Measurements from ENCODE around the gene SYK. TPM values are rescaled to one million over a fixed set of nuclear protein-coding genes. Genes with fewer than 3 reads are reported as not detected.

SYK gene
- total RNA-seq, 2 donors from 2014 or later, result 2.5 to 6.0 TPM

DNA sequence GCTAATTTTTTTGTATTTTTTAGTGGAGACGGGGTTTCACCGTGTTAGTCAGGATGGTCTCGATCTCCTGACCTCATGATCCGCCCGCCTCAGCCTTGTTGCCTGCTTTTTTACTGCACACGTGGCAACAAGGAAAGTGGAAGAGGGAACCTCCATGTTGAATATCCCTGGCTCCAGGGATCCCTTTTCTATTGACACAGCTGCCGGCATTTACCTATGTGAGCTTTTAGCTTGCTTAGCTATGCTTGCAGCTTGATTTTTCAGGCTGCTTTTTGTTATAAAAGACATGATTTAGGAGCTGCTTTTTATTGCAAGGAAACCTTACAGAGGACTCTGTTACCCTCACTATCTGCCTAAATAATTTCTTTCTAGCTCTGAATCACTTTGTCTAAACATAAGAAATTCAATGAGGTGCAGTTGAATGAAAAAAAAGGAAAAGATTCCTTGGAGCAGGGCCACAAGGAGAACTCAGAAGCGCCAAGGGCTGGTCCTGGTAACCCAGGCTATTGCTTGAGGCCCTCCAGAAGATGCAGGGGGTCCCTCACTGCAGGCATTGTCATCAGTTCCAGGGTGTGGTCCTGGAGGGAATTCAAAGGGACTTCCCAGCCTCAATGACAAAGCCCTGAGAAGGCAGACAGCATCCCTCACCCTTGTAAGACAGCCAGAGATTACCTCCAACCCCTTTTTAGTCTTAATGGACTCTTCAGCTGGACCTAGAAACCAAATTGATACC, 89.9 kb downstream of the SYK start:
- Mint-ChIP-seq H3K36me3 (ENCODE audit: low read depth) (no peaks in the 10 kb centered on the region), H3K4me3 (no peak overlapping the region), H3K4me1 (peaks cover 48% of the 10 kb centered on the region), H3K27ac (no peak overlapping the region), H3K9me3 (no peaks in the 10 kb centered on the region), H3K27me3 (ENCODE audit: insufficient read depth) (peaks cover 3% of the 10 kb centered on the region)
- TF ChIP-seq, protein P1, sequence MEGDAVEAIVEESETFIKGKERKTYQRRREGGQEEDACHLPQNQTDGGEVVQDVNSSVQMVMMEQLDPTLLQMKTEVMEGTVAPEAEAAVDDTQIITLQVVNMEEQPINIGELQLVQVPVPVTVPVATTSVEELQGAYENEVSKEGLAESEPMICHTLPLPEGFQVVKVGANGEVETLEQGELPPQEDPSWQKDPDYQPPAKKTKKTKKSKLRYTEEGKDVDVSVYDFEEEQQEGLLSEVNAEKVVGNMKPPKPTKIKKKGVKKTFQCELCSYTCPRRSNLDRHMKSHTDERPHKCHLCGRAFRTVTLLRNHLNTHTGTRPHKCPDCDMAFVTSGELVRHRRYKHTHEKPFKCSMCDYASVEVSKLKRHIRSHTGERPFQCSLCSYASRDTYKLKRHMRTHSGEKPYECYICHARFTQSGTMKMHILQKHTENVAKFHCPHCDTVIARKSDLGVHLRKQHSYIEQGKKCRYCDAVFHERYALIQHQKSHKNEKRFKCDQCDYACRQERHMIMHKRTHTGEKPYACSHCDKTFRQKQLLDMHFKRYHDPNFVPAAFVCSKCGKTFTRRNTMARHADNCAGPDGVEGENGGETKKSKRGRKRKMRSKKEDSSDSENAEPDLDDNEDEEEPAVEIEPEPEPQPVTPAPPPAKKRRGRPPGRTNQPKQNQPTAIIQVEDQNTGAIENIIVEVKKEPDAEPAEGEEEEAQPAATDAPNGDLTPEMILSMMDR (conservative IDR thresholded peaks at IDR 0.05), result no peak
- H3K4me3 ChIP-seq (ENCODE audit: low read length), result no peak overlapping the region
- H3K27ac ChIP-seq (ENCODE audit: low read depth, low read length), result no peak overlapping the region
- H3K27me3 ChIP-seq (ENCODE audit: control insufficient read depth, insufficient read depth, low read length, poor library complexity, severe bottlenecking), result no peaks in the 10 kb centered on the region
- 91 to 97% methylated on average over 7 to 8 of the region's 8 CpGs for WGBS, 2 experiments (ENCODE audit: insufficient coverage in 1 of 2, insufficient read length in 1 of 2)
- H3K9me3 ChIP-seq (ENCODE audit: control insufficient read depth, low read length), result no peaks in the 10 kb centered on the region
- DNase-seq, result peak; percentile 14
- peaks cover 30% of the 10 kb centered on the region for H3K4me1 ChIP-seq (ENCODE audit: control insufficient read depth, insufficient read depth, low read length)
- H3K9ac ChIP-seq (ENCODE audit: extremely low read depth, low read length, poor library complexity, severe bottlenecking), result no peak overlapping the region
- H3K36me3 ChIP-seq (ENCODE audit: control insufficient read depth, insufficient read depth, low read length), result no peaks in the 10 kb centered on the region

DNA sequence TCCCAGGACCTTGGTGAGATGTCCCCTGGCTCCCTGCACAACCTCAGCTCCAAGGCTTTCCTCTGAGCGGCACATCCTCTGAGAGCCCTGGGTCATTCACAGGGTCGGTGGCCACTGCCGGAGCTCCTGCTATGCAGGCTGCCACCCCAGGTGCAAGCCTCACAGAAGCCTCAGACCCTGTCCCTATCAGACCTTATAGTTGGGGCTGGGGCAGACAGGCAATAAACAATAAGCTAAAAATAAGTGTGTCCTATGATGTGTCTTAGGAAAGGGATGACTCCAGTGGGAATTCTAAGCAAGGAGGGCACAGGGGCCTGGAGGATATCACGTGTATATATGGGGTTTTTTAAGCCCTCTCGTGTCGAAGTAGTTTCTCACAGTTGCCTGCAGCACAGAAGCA, 91.3 kb downstream of the SYK start:
- no peak overlapping the region for H3K4me3 Mint-ChIP-seq
- no peaks in the 10 kb centered on the region for H3K36me3 Mint-ChIP-seq (ENCODE audit: low read depth)
- no peaks in the 10 kb centered on the region for H3K9me3 ChIP-seq (ENCODE audit: control insufficient read depth, low read length)
- no peaks in the 10 kb centered on the region for H3K36me3 ChIP-seq (ENCODE audit: control insufficient read depth, insufficient read depth, low read length)
- 75 to 80% methylated on average over 1 to 6 of the region's 6 CpGs for WGBS, 2 experiments (ENCODE audit: insufficient coverage in 1 of 2, insufficient read length in 1 of 2)
- no peaks in the 10 kb centered on the region for H3K9me3 Mint-ChIP-seq
- no peak overlapping the region for H3K27ac ChIP-seq (ENCODE audit: low read depth, low read length)
- no peak overlapping the region for H3K9ac ChIP-seq (ENCODE audit: extremely low read depth, low read length, poor library complexity, severe bottlenecking)
- H3K4me1 Mint-ChIP-seq, result peaks cover 53% of the 10 kb centered on the region
- DNase-seq, result no peak
- H3K4me3 ChIP-seq (ENCODE audit: low read length), result no peak overlapping the region
- peaks cover 3% of the 10 kb centered on the region for H3K27me3 Mint-ChIP-seq (ENCODE audit: insufficient read depth)
- TF ChIP-seq, protein P1 (conservative IDR thresholded peaks at IDR 0.05), result no peak
- H3K27me3 ChIP-seq (ENCODE audit: control insufficient read depth, insufficient read depth, low read length, poor library complexity, severe bottlenecking), result no peaks in the 10 kb centered on the region
- H3K27ac Mint-ChIP-seq, result no peak overlapping the region
- H3K4me1 ChIP-seq (ENCODE audit: control insufficient read depth, insufficient read depth, low read length), result peaks cover 30% of the 10 kb centered on the region

DNA sequence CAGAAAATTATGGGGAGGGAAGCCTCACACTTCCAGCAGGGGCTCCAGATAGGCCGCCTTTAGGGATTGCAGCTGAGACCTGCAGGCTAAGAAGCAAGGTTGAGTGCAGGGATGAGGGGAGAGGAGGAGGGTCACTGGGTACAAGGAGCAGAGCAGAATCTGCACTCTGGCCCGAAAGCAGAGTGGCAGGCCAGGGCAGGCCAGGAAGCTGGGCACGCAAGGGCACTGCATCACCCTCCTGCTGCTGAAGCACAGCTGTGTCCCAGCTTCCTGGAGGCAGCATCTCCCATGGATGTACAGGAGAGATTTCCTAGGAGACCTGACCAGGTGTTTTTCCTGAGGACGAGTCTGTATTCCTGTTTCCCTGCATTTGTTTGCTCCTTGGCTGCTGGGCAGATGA, 92.1 kb downstream of the SYK start:
- H3K27ac Mint-ChIP-seq, result no peak overlapping the region
- H3K36me3 Mint-ChIP-seq (ENCODE audit: low read depth), result no peaks in the 10 kb centered on the region
- Histone ChIP-seq H3K4me1 (ENCODE audit: control insufficient read depth, insufficient read depth, low read length) (peaks cover 30% of the 10 kb centered on the region), H3K27ac (ENCODE audit: low read depth, low read length) (no peak overlapping the region), H3K27me3 (ENCODE audit: control insufficient read depth, insufficient read depth, low read length, poor library complexity, severe bottlenecking) (no peaks in the 10 kb centered on the region), H3K4me3 (ENCODE audit: low read length) (no peak overlapping the region), H3K9ac (ENCODE audit: extremely low read depth, low read length, poor library complexity, severe bottlenecking) (no peak overlapping the region), H3K9me3 (ENCODE audit: control insufficient read depth, low read length) (no peaks in the 10 kb centered on the region), H3K36me3 (ENCODE audit: control insufficient read depth, insufficient read depth, low read length) (no peaks in the 10 kb centered on the region)
- H3K4me3 Mint-ChIP-seq, result no peak overlapping the region
- TF ChIP-seq, protein P1 (conservative IDR thresholded peaks at IDR 0.05), result no peak
- 82 to 96% methylated on average over 3 to 4 of the region's 4 CpGs for WGBS, 2 experiments (ENCODE audit: insufficient coverage in 1 of 2, insufficient read length in 1 of 2)
- peak; percentile 48 for DNase-seq
- no peaks in the 10 kb centered on the region for H3K27me3 Mint-ChIP-seq (ENCODE audit: insufficient read depth)
- H3K9me3 Mint-ChIP-seq, result no peaks in the 10 kb centered on the region
- H3K4me1 Mint-ChIP-seq, result peaks cover 53% of the 10 kb centered on the region

Measured in endodermal cell (in vitro differentiated cells).